ENCODE data around the gene AATF.

DNA sequence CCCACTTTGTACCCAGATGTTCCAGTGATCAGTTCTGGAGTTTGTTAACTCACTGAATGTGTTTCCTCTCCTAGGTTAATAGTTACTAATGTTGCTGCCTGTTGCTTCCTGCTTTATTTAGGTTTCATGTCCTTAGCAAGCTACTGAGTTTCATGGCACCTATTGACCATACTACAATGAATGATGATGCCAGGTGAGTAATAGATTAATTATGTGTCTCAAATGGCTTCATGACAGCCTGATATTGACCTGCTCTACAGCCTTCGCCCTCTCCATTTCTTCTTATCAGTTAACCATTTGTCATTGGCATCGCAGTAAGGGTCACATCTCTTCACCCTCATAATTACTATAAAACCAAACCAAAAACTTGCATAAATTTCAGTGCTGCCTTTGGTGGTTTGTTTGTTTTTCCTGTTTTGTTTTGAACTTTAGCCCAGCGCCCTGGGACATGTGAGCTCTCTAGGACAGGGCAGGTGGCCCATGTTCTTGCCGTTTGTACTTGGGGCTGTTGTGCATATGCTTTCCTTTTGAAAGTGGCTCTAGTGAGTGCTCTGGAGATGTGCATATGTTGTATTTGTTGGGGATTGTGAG, 82.8 kb downstream of the AATF start:
- no peak for TF ChIP-seq POLR2A (IDR thresholded peaks at IDR 0.05)
- TF ChIP-seq, protein P1, sequence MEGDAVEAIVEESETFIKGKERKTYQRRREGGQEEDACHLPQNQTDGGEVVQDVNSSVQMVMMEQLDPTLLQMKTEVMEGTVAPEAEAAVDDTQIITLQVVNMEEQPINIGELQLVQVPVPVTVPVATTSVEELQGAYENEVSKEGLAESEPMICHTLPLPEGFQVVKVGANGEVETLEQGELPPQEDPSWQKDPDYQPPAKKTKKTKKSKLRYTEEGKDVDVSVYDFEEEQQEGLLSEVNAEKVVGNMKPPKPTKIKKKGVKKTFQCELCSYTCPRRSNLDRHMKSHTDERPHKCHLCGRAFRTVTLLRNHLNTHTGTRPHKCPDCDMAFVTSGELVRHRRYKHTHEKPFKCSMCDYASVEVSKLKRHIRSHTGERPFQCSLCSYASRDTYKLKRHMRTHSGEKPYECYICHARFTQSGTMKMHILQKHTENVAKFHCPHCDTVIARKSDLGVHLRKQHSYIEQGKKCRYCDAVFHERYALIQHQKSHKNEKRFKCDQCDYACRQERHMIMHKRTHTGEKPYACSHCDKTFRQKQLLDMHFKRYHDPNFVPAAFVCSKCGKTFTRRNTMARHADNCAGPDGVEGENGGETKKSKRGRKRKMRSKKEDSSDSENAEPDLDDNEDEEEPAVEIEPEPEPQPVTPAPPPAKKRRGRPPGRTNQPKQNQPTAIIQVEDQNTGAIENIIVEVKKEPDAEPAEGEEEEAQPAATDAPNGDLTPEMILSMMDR (IDR thresholded peaks at IDR 0.05) = no peak

Measured in ovary (tissue), 3 donors.